Activated CD8-positive, alpha-beta memory T cell treated with anti-CD3 and anti-CD28 coated beads, Interleukin-2, amount 50 U/mL, for 4 hours (primary cell): ENCODE measurements around the gene NES.

Experiments used
- DNase-seq: peaks from one replicate; pipeline ENCODE4 v3.0.0-alpha.2; 2020

NES gene

GRCh38 chr1:156703336-156703735 lies 26.1 kb upstream of the NES start:
- no peak for DNase-seq

- DNase-seq: no peak
These were observed 23.7 kb upstream of the NES start for GRCh38 chr1:156700736-156701531.

- DNase-seq: no peak
These were observed 21.8 kb upstream of the NES start for GRCh38 chr1:156698995-156699394.

GRCh38 chr1:156697481-156697880 lies 20.3 kb upstream of the NES start:
- DNase-seq: no peak

- no peak for DNase-seq
These were observed 19.5 kb upstream of the NES start for GRCh38 chr1:156696755-156697154.

GRCh38 chr1:156694690-156694962 lies 17.4 kb upstream of the NES start:
- no peak for DNase-seq

GRCh38 chr1:156693848-156694689 lies 16.9 kb upstream of the NES start:
- DNase-seq: no peak

GRCh38 chr1:156692925-156693847 lies 16.0 kb upstream of the NES start:
- DNase-seq: no peak

GRCh38 chr1:156692441-156692924 lies 15.3 kb upstream of the NES start:
- DNase-seq: no peak

GRCh38 chr1:156691665-156692440 lies 14.6 kb upstream of the NES start:
- DNase-seq: no peak

GRCh38 chr1:156691191-156691590 lies 14.0 kb upstream of the NES start:
- no peak for DNase-seq

- no peak for DNase-seq
These were observed 13.4 kb upstream of the NES start for GRCh38 chr1:156690675-156691036.

- DNase-seq: no peak
These were observed 12.9 kb upstream of the NES start for GRCh38 chr1:156689953-156690674.

- DNase-seq: peak; percentile 78
These were observed 12.1 kb upstream of the NES start for GRCh38 chr1:156689035-156689952.

GRCh38 chr1:156684227-156684782 lies 7.1 kb upstream of the NES start:
- DNase-seq: no peak

GRCh38 chr1:156682166-156682890 lies 5.1 kb upstream of the NES start:
- no peak for DNase-seq

- no peak for DNase-seq
These were observed 4.2 kb upstream of the NES start for GRCh38 chr1:156681196-156681960.

GRCh38 chr1:156680056-156680455 lies 2.8 kb upstream of the NES start:
- no peak for DNase-seq
